ENCODE measurements around the gene NCR2.

GRCh38 chr6:41331401-41332150, 3.8 kb upstream of the NCR2 start:
- no peak for TF ChIP-seq CTCF (IDR thresholded peaks at IDR 0.05)
- TF ChIP-seq POLR2A (IDR thresholded peaks at IDR 0.05), result no peak

Measured in ovary (tissue), 3 donors.